Measurements from ENCODE around the gene BTBD9. TPM values are rescaled to one million over a fixed set of nuclear protein-coding genes. Genes with fewer than 3 reads are reported as not detected.
"Not testable (repeated sequence)": the region's sequence is repeated elsewhere in the genome, so short reads cannot be mapped to it uniquely, and the experiment has no call there.

The BTBD9 gene
- total RNA-seq, 1 donor from 2014 or later = 10.3 TPM

- TF ChIP-seq CTCF (IDR thresholded peaks at IDR 0.05; ENCODE audit: unreplicated experiment) = no peak
- Mint-ChIP-seq H3K36me3 (ENCODE audit: low read depth, unreplicated experiment) (no peaks in the 10 kb centered on the region), H3K9me3 (ENCODE audit: unreplicated experiment) (no peaks in the 10 kb centered on the region)
Measured at GRCh38 chr6:38632490-38632889, 7.2 kb downstream of the BTBD9 start.

GRCh38 chr6:38631186-38631783 is 8.4 kb downstream of the BTBD9 start:
- no peak for TF ChIP-seq CTCF (IDR thresholded peaks at IDR 0.05; ENCODE audit: unreplicated experiment)
- no peak overlapping the region for H3K27ac Mint-ChIP-seq (ENCODE audit: unreplicated experiment)
- H3K9me3 Mint-ChIP-seq (ENCODE audit: unreplicated experiment) = no peaks in the 10 kb centered on the region
- no peak overlapping the region for H3K4me3 Mint-ChIP-seq (ENCODE audit: unreplicated experiment)
- H3K36me3 Mint-ChIP-seq (ENCODE audit: low read depth, unreplicated experiment) = no peaks in the 10 kb centered on the region
- no peak for DNase-seq (ENCODE audit: low spot score)
- H3K4me1 Mint-ChIP-seq (ENCODE audit: unreplicated experiment) = no peaks in the 10 kb centered on the region
- H3K27me3 Mint-ChIP-seq (ENCODE audit: unreplicated experiment) = no peaks in the 10 kb centered on the region

More at GRCh38 chr6:38632490-38632889, 7.2 kb downstream of the BTBD9 start:
- Mint-ChIP-seq H3K27ac (ENCODE audit: unreplicated experiment) (no peak overlapping the region), H3K27me3 (ENCODE audit: unreplicated experiment) (no peaks in the 10 kb centered on the region), H3K4me1 (ENCODE audit: unreplicated experiment) (no peaks in the 10 kb centered on the region), H3K4me3 (ENCODE audit: unreplicated experiment) (no peak overlapping the region)
- no peak for DNase-seq (ENCODE audit: low spot score)

- no peak for DNase-seq (ENCODE audit: low spot score)
- no peak for TF ChIP-seq CTCF (IDR thresholded peaks at IDR 0.05; ENCODE audit: unreplicated experiment)
- Mint-ChIP-seq H3K9me3 (ENCODE audit: unreplicated experiment) (no peaks in the 10 kb centered on the region), H3K27ac (ENCODE audit: unreplicated experiment) (no peak overlapping the region), H3K4me1 (ENCODE audit: unreplicated experiment) (no peaks in the 10 kb centered on the region), H3K27me3 (ENCODE audit: unreplicated experiment) (no peaks in the 10 kb centered on the region), H3K36me3 (ENCODE audit: low read depth, unreplicated experiment) (no peaks in the 10 kb centered on the region), H3K4me3 (ENCODE audit: unreplicated experiment) (no peak overlapping the region)
Measured at GRCh38 chr6:38625217-38625616, 14.5 kb downstream of the BTBD9 start.

GRCh38 chr6:38619342-38619741 is 20.4 kb downstream of the BTBD9 start:
- H3K4me3 Mint-ChIP-seq (ENCODE audit: unreplicated experiment); DNase-seq (ENCODE audit: low spot score); H3K36me3 Mint-ChIP-seq (ENCODE audit: low read depth, unreplicated experiment); H3K27me3 Mint-ChIP-seq (ENCODE audit: unreplicated experiment); H3K4me1 Mint-ChIP-seq (ENCODE audit: unreplicated experiment); H3K27ac Mint-ChIP-seq (ENCODE audit: unreplicated experiment); H3K9me3 Mint-ChIP-seq (ENCODE audit: unreplicated experiment): not testable (repeated sequence)

GRCh38 chr6:38618301-38618700 is 21.4 kb downstream of the BTBD9 start:
- not testable (repeated sequence) for DNase-seq (ENCODE audit: low spot score); H3K27me3 Mint-ChIP-seq (ENCODE audit: unreplicated experiment); H3K36me3 Mint-ChIP-seq (ENCODE audit: low read depth, unreplicated experiment); H3K9me3 Mint-ChIP-seq (ENCODE audit: unreplicated experiment); H3K4me3 Mint-ChIP-seq (ENCODE audit: unreplicated experiment); H3K27ac Mint-ChIP-seq (ENCODE audit: unreplicated experiment); H3K4me1 Mint-ChIP-seq (ENCODE audit: unreplicated experiment)

- DNase-seq (ENCODE audit: low spot score) = no peak
- Mint-ChIP-seq H3K36me3 (ENCODE audit: low read depth, unreplicated experiment) (peaks cover 5% of the 10 kb centered on the region), H3K27ac (ENCODE audit: unreplicated experiment) (no peak overlapping the region), H3K9me3 (ENCODE audit: unreplicated experiment) (no peaks in the 10 kb centered on the region), H3K4me1 (ENCODE audit: unreplicated experiment) (no peaks in the 10 kb centered on the region), H3K4me3 (ENCODE audit: unreplicated experiment) (no peak overlapping the region), H3K27me3 (ENCODE audit: unreplicated experiment) (no peaks in the 10 kb centered on the region)
- no peak for TF ChIP-seq CTCF (IDR thresholded peaks at IDR 0.05; ENCODE audit: unreplicated experiment)
Measured at GRCh38 chr6:38617856-38618255, 21.9 kb downstream of the BTBD9 start.

Measured in endothelial cell (in vitro differentiated cells).